T-helper 1 cell treated with Interleukin-12 subunit alpha and Interleukin-12 subunit beta and Interleukin-4 antibody, amounts not matched to agents 30 μg/mL and 1 μg/mL, for 36 hours (primary cell): ENCODE results near the gene SAGE1.

Source experiments
- H3K27ac Mint-ChIP-seq: one replicate; pipeline ENCODE4 v1.8.0; 2021; ENCODE audit warnings: mild to moderate bottlenecking, mixed read lengths
- H3K27me3 Mint-ChIP-seq: one replicate; pipeline ENCODE4 v1.8.0; 2021; ENCODE audit warnings: low read depth, mixed read lengths
- H3K36me3 Mint-ChIP-seq: one replicate; pipeline ENCODE4 v1.8.0; 2021; ENCODE audit warnings: low read depth, mixed read lengths
- H3K4me1 Mint-ChIP-seq: one replicate; pipeline ENCODE4 v1.8.0; 2021; ENCODE audit warnings: low read depth, mixed read lengths
- H3K4me3 Mint-ChIP-seq: one replicate; pipeline ENCODE4 v1.8.0; 2021; ENCODE audit warnings: mild to moderate bottlenecking, moderate library complexity, mixed read lengths
- H3K9me3 Mint-ChIP-seq: one replicate; pipeline ENCODE4 v1.8.0; 2021; ENCODE audit warnings: mixed read lengths

The SAGE1 gene

DNA sequence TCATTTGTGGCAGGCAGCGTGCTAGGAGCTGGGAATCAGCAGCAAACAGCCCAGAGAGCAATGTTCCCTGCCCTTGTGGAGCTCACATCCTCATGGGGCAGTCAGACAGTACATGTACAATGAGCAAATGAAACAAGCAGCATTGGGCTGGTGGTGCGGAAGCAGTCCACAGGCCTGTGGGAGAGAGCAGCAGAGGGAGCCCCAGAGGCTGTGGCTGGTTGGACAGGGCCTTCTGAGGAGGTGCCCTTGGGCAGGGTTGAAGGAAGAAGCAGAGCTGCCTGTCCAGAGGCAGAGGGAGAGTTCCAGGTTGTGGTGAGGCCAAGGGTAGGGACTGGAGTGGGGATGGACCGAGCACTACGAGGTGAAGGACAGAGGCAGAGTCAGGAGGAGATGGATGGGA is 57.8 kb downstream of the SAGE1 start:
- H3K27ac Mint-ChIP-seq = no peak overlapping the region
- H3K36me3 Mint-ChIP-seq = no peaks in the 10 kb centered on the region
- H3K4me1 Mint-ChIP-seq = no peaks in the 10 kb centered on the region
- no peaks in the 10 kb centered on the region for H3K9me3 Mint-ChIP-seq
- no peaks in the 10 kb centered on the region for H3K27me3 Mint-ChIP-seq
- no peak overlapping the region for H3K4me3 Mint-ChIP-seq
